ENCODE measurements around the gene DEAF1. TPM values are rescaled to one million over a fixed set of nuclear protein-coding genes. Genes with fewer than 3 reads are reported as not detected.

DEAF1 gene
- total and polyA plus RNA-seq, 2 of the 13 experiments (the other 11 are each of a cell fraction or from before 2014, with no cell fraction given) = 22.3 to 29.6 TPM

- TF ChIP-seq, protein P1, sequence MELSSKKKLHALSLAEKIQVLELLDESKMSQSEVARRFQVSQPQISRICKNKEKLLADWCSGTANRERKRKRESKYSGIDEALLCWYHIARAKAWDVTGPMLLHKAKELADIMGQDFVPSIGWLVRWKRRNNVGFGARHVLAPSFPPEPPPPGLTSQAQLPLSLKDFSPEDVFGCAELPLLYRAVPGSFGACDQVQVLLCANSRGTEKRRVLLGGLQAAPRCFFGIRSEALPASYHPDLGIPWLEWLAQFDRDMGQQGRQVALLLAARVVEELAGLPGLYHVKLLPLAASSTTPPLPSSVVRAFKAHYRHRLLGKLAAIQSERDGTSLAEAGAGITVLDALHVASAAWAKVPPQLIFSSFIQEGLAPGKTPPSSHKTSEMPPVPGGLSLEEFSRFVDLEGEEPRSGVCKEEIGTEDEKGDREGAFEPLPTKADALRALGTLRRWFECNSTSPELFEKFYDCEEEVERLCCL (CRISPR knock-in tag; IDR thresholded peaks at IDR 0.05; ENCODE audit: borderline replicate concordance) = no peak
- TF ChIP-seq RERE (CRISPR knock-in tag; IDR thresholded peaks at IDR 0.05; ENCODE audit: low read depth) (no peak), ZZZ3 (CRISPR knock-in tag; IDR thresholded peaks at IDR 0.05; ENCODE audit: borderline replicate concordance) (no peak), ZSCAN20 (CRISPR knock-in tag; IDR thresholded peaks at IDR 0.05; ENCODE audit: borderline replicate concordance) (no peak), BRCA1 (CRISPR knock-in tag; IDR thresholded peaks at IDR 0.05) (no peak), MYC (CRISPR knock-in tag; IDR thresholded peaks at IDR 0.05; ENCODE audit: borderline replicate concordance) (no peak), NFYC (CRISPR knock-in tag; IDR thresholded peaks at IDR 0.05) (no peak), NR3C1 (CRISPR knock-in tag; IDR thresholded peaks at IDR 0.05) (no peak), FOSL2 (CRISPR knock-in tag; IDR thresholded peaks at IDR 0.05) (peak; percentile 74), BHLHE40 (IDR thresholded peaks at IDR 0.05; ENCODE audit: low read length) (peak; percentile 26; the same call in 1 of the 2 replicates), EED (CRISPR knock-in tag; IDR thresholded peaks at IDR 0.05) (no peak), ZC3H13 (CRISPR knock-in tag; IDR thresholded peaks at IDR 0.05) (no peak)
- TF ChIP-seq, protein P2, sequence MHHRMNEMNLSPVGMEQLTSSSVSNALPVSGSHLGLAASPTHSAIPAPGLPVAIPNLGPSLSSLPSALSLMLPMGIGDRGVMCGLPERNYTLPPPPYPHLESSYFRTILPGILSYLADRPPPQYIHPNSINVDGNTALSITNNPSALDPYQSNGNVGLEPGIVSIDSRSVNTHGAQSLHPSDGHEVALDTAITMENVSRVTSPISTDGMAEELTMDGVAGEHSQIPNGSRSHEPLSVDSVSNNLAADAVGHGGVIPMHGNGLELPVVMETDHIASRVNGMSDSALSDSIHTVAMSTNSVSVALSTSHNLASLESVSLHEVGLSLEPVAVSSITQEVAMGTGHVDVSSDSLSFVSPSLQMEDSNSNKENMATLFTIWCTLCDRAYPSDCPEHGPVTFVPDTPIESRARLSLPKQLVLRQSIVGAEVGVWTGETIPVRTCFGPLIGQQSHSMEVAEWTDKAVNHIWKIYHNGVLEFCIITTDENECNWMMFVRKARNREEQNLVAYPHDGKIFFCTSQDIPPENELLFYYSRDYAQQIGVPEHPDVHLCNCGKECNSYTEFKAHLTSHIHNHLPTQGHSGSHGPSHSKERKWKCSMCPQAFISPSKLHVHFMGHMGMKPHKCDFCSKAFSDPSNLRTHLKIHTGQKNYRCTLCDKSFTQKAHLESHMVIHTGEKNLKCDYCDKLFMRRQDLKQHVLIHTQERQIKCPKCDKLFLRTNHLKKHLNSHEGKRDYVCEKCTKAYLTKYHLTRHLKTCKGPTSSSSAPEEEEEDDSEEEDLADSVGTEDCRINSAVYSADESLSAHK (CRISPR knock-in tag; IDR thresholded peaks at IDR 0.05; ENCODE audit: borderline replicate concordance) = no peak
- TF ChIP-seq, protein P3, sequence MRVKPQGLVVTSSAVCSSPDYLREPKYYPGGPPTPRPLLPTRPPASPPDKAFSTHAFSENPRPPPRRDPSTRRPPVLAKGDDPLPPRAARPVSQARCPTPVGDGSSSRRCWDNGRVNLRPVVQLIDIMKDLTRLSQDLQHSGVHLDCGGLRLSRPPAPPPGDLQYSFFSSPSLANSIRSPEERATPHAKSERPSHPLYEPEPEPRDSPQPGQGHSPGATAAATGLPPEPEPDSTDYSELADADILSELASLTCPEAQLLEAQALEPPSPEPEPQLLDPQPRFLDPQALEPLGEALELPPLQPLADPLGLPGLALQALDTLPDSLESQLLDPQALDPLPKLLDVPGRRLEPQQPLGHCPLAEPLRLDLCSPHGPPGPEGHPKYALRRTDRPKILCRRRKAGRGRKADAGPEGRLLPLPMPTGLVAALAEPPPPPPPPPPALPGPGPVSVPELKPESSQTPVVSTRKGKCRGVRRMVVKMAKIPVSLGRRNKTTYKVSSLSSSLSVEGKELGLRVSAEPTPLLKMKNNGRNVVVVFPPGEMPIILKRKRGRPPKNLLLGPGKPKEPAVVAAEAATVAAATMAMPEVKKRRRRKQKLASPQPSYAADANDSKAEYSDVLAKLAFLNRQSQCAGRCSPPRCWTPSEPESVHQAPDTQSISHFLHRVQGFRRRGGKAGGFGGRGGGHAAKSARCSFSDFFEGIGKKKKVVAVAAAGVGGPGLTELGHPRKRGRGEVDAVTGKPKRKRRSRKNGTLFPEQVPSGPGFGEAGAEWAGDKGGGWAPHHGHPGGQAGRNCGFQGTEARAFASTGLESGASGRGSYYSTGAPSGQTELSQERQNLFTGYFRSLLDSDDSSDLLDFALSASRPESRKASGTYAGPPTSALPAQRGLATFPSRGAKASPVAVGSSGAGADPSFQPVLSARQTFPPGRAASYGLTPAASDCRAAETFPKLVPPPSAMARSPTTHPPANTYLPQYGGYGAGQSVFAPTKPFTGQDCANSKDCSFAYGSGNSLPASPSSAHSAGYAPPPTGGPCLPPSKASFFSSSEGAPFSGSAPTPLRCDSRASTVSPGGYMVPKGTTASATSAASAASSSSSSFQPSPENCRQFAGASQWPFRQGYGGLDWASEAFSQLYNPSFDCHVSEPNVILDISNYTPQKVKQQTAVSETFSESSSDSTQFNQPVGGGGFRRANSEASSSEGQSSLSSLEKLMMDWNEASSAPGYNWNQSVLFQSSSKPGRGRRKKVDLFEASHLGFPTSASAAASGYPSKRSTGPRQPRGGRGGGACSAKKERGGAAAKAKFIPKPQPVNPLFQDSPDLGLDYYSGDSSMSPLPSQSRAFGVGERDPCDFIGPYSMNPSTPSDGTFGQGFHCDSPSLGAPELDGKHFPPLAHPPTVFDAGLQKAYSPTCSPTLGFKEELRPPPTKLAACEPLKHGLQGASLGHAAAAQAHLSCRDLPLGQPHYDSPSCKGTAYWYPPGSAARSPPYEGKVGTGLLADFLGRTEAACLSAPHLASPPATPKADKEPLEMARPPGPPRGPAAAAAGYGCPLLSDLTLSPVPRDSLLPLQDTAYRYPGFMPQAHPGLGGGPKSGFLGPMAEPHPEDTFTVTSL (CRISPR knock-in tag; IDR thresholded peaks at IDR 0.05; ENCODE audit: borderline replicate concordance) = no peak
These were observed 39.8 kb downstream of the DEAF1 start (continued) for GRCh38 chr11:655036-655726.
